GM12878 (cell line): ENCODE results near the gene CGB5. TPM values are rescaled to one million over a fixed set of nuclear protein-coding genes. Genes with fewer than 3 reads are reported as not detected.

Experiments used
- ATAC-seq: fragments of 200-7000 bp; cut with Tn5 transposase; 3 replicates; pipeline ENCODE4 v1.9.1; 2020; ENCODE audit warnings: mild to moderate bottlenecking, moderate library complexity
- BruUV-seq: library from RNA; stranded (reverse); fragments of 400-500 nt; replicated peaks from 2 replicates; lab custom pipeline; 2021; lab: Mats Ljungman, UMichigan
- CTCF ChIA-PET: fragments of 300-600 bp; sonication (Branson Sonifier 250); formaldehyde crosslinking; extraction: SDS; loops from one replicate; lab custom pipeline; 2021; ENCODE audit warnings: inconsistent platforms; lab: Yijun Ruan, JAX
- POLR2A ChIA-PET: fragments of 350-600 bp; formaldehyde crosslinking; extraction: SDS; loops from one replicate; lab custom pipeline; 2021; ENCODE audit warnings: inconsistent platforms; lab: Charles Lee
- RAD21 ChIA-PET: fragments of 300-600 bp; sonication (Branson Sonifier 250); formaldehyde crosslinking; loops from one replicate; lab custom pipeline; 2023; ENCODE audit warnings: antibody characterized with exemption; ENCODE audit not compliant: unreplicated experiment; lab: Charles Lee
- SMC1A ChIA-PET: fragments of 300-600 bp; sonication (Branson Sonifier 250); formaldehyde crosslinking; loops from one replicate; lab custom pipeline; 2023; ENCODE audit not compliant: unreplicated experiment, uncharacterized antibody; lab: Charles Lee
- DNase-seq: peaks from one replicate; pipeline ENCODE4 v3.0.0-alpha.2; 2011; ENCODE audit warnings: low read depth, low spot score
- FAIRE-seq: peaks from 3 replicates; lab custom pipeline; 2011; peaks lifted over from hg19 to GRCh38; lab: Jason Lieb, UNC
- H2AFZ ChIP-seq: 2 replicates; pipeline ENCODE4 v1.6.0; 2011; ENCODE audit warnings: low read depth, low read length, control low read depth; ENCODE audit not compliant: control insufficient read depth
- H3K27ac ChIP-seq: 2 replicates; pipeline ENCODE4 v1.5.1; 2011; ENCODE audit warnings: control low read depth; ENCODE audit not compliant: control insufficient read depth, insufficient read depth
- H3K27me3 ChIP-seq, 2 experiments: replicated peaks in 1 of 2; 2 replicates each; pipeline versions ENCODE4 v1.6.0 to v1.6.1; 2011; ENCODE audit warnings: low read length in 1 of 2; ENCODE audit not compliant: control insufficient read depth in 2 of 2, insufficient read depth in 2 of 2
- H3K36me3 ChIP-seq, 2 experiments: 2 replicates each; pipeline ENCODE4 v1.5.1; 2011; ENCODE audit warnings: low read length in 1 of 2; ENCODE audit not compliant: control insufficient read depth in 2 of 2, insufficient read depth in 2 of 2
- H3K4me1 ChIP-seq: 2 replicates; pipeline ENCODE4 v1.6.1; 2011; ENCODE audit warnings: mild to moderate bottlenecking, low read length, moderate library complexity, mixed read lengths; ENCODE audit not compliant: control insufficient read depth, insufficient read depth
- H3K4me2 ChIP-seq: 2 replicates; pipeline ENCODE4 v1.6.0; 2011; ENCODE audit warnings: control low read depth; ENCODE audit not compliant: control insufficient read depth, insufficient read depth
- H3K4me3 ChIP-seq: fragments of 200-600 bp; sonication (generic); 2 replicates; pipeline ENCODE4 v1.5.1; 2016
- H3K79me2 ChIP-seq: 2 replicates; pipeline ENCODE4 v1.6.0; 2011; ENCODE audit warnings: low read length; ENCODE audit not compliant: control insufficient read depth, insufficient read depth
- H3K9ac ChIP-seq: 2 replicates; pipeline ENCODE4 v1.8.0; 2011; ENCODE audit warnings: low read length, control low read depth, mixed read lengths; ENCODE audit not compliant: control insufficient read depth, insufficient read depth
- H3K9me3 ChIP-seq: replicated peaks from 3 replicates; pipeline ENCODE4 v1.5.1; 2011; ENCODE audit warnings: mild to moderate bottlenecking, low read length; ENCODE audit not compliant: control insufficient read depth, insufficient read depth
- H4K20me1 ChIP-seq: 2 replicates; pipeline ENCODE4 v1.6.0; 2011; ENCODE audit not compliant: control insufficient read depth, insufficient read depth
- CBFB ChIP-seq: IDR thresholded peaks from 2 replicates; pipeline ENCODE4 v1.6.1; 2016; ENCODE audit warnings: antibody characterized with exemption, low read depth
- E4F1 ChIP-seq: fragments of 450-650 bp; IDR thresholded peaks from 2 replicates; pipeline ENCODE4 v1.6.1; 2018; ENCODE audit warnings: borderline replicate concordance, mild to moderate bottlenecking; ENCODE audit not compliant: partially characterized antibody
- IRF3 ChIP-seq: fragments of 450-650 bp; IDR thresholded peaks from 2 replicates; pipeline ENCODE4 v1.6.1; 2014; ENCODE audit warnings: mild to moderate bottlenecking
- KLF5 ChIP-seq: fragments of 450-650 bp; IDR thresholded peaks from 2 replicates; pipeline ENCODE4 v1.6.1; 2014; ENCODE audit warnings: mild to moderate bottlenecking; ENCODE audit not compliant: partially characterized antibody
- NFIC ChIP-seq: IDR thresholded peaks from 2 replicates; pipeline ENCODE4 v1.6.1; 2012; ENCODE audit warnings: low read depth, mild to moderate bottlenecking, inconsistent platforms, low read length, moderate library complexity
- PRDM15 ChIP-seq: fragments of 450-650 bp; formaldehyde crosslinking; IDR thresholded peaks from 2 replicates; pipeline ENCODE4 v1.4.0; 2020; ENCODE audit warnings: mild to moderate bottlenecking, moderate library complexity
- REST ChIP-seq: IDR thresholded peaks from 2 replicates; pipeline ENCODE4 v1.6.1; 2012; ENCODE audit warnings: mild to moderate bottlenecking, low read depth, low read length
- ZNF24 ChIP-seq: fragments of 450-650 bp; IDR thresholded peaks from 2 replicates; pipeline ENCODE4 v1.6.1; 2017; ENCODE audit warnings: antibody characterized with exemption, mild to moderate bottlenecking
- WGBS: methylation state at CpG from one replicate; pipeline ENCODE4 v1.1.6; 2016; ENCODE audit warnings: low lambda C conversion rate; ENCODE audit not compliant: insufficient replicate concordance, insufficient coverage; ENCODE audit errors: missing lambda C conversion rate; 5-methylcytosine and 5-hydroxymethylcytosine counted together
- in situ Hi-C: fragments of 300-500 bp; cut with MboI; formaldehyde crosslinking; loops from 9 replicates; pipeline ENCODE4 v1.14.3; 2018; ENCODE audit warnings: mixed read lengths
- intact Hi-C: fragments of 100-400 bp; cut with micrococcal nuclease; formaldehyde crosslinking; loops from one replicate; pipeline ENCODE4 v1.14.2; 2022; ENCODE audit not compliant: unreplicated experiment
- polyA plus RNA-seq, 11 experiments: library from polyadenylated mRNA; depleted of rRNA in 4 of 11; unstranded in 6 of 11; stranded (reverse) in 5 of 11; fragments of >200 nt; fragmentation: Nextera tagmentation in 4 of 11; fragmentation: Illumina TruSeq in 1 of 11; extraction: Ambion mirVana in 4 of 11; extraction: Trizol in 1 of 11; gene quantifications; 1 replicate in 1 of 11; 2 replicates in 10 of 11; pipeline versions ENCODE4 v1.2.1 to v1.2.3, GENCODE V29; 2011 to 2016; ENCODE audit warnings: inconsistent platforms in 2 of 11, missing spikeins in 2 of 11, low read depth in 1 of 11
- total RNA-seq, 4 experiments: library from RNA; depleted of rRNA in 3 of 4; stranded (reverse); fragments of >200 nt in 3 of 4; fragmentation: Illumina TruSeq in 1 of 4; extraction: Trizol in 1 of 4; gene quantifications; 2 replicates each; pipeline versions ENCODE4 v1.2.1 to v1.2.3, GENCODE V29; 2013 to 2021

CGB5 gene
- total and polyA plus RNA-seq, 10 of the 15 experiments (the other 5 are each of a cell fraction or from before 2014, with no cell fraction given), result not detected

- H3K36me3 ChIP-seq, result no peaks in the 10 kb centered on the region
- no peak overlapping the region for H3K4me3 ChIP-seq
- BruUV-seq, result no TSS peak
- no peak overlapping the region for H3K27ac ChIP-seq
- no peak for ATAC-seq
- H3K9me3 ChIP-seq, result no peaks in the 10 kb centered on the region
- intact Hi-C loops (no loop called here), in situ Hi-C loops (no loop called here)
- RAD21 ChIA-PET, result no interaction called here
- no peak overlapping the region for H3K4me2 ChIP-seq
- POLR2A ChIA-PET, result interaction anchor here (1.6 kb wide), 1 partner anchor 9 kb away, joined by 4 read pairs; no protein-coding TSS in a partner anchor
- H3K4me1 ChIP-seq, result no peaks in the 10 kb centered on the region
- no peaks in the 10 kb centered on the region for H3K79me2 ChIP-seq
- DNase-seq, result no peak
- H4K20me1 ChIP-seq, result no peaks in the 10 kb centered on the region
- WGBS, result 100% methylated on average over 2 of the region's 2 CpGs
- H2AFZ ChIP-seq, result no peak overlapping the region
- peaks cover 5 to 16% of the 10 kb centered on the region in 2 experiments; a peak in 3 of 4 replicates for H3K27me3 ChIP-seq
- SMC1A ChIA-PET, result no interaction called here
- CTCF ChIA-PET, result interaction anchor here (0.6 to 2.0 kb wide), 5 partner anchors 37 to 218 kb away, joined by 3 to 7 read pairs (median 3); no protein-coding TSS in a partner anchor
- H3K9ac ChIP-seq, result no peak overlapping the region
- FAIRE-seq, result no peak
- TF ChIP-seq IRF3, result no peak
- no peak for TF ChIP-seq KLF5
- TF ChIP-seq PRDM15 (CRISPR knock-in tag), result no peak
- TF ChIP-seq REST, result no peak
- TF ChIP-seq E4F1, result no peak
- no peak for TF ChIP-seq CBFB
- no peak for TF ChIP-seq ZNF24
- no peak for TF ChIP-seq NFIC
These were observed 17.4 kb downstream of the CGB5 start for GRCh38 chr19:49061000-49061399.
